GM06990 (cell line): ENCODE data around the gene RRBP1.

Experiments used
- DNase-seq: peaks from one replicate; pipeline ENCODE4 v3.0.0-alpha.2; 2011; ENCODE audit not compliant: insufficient read length; ENCODE audit errors: extremely low read depth
- H3K27me3 ChIP-seq: replicated peaks from 2 replicates; pipeline ENCODE4 v1.6.0; 2011; ENCODE audit warnings: low read length; ENCODE audit not compliant: control insufficient read depth, insufficient read depth
- H3K36me3 ChIP-seq: 2 replicates; pipeline ENCODE4 v1.5.1; 2011; ENCODE audit warnings: low read length; ENCODE audit not compliant: control insufficient read depth, insufficient read depth
- H3K4me3 ChIP-seq: replicated peaks from 2 replicates; pipeline ENCODE4 v1.5.1; 2011; ENCODE audit warnings: low read depth, mild to moderate bottlenecking, control low read depth, low read length
- TF ChIP-seq, protein P1 (sequence below): IDR thresholded peaks from 2 replicates; pipeline ENCODE4 v1.5.1; 2011; ENCODE audit warnings: low read length, control low read depth, mild to moderate bottlenecking, inconsistent platforms; ENCODE audit not compliant: insufficient read depth, poor library complexity, severe bottlenecking

RRBP1 gene

DNA sequence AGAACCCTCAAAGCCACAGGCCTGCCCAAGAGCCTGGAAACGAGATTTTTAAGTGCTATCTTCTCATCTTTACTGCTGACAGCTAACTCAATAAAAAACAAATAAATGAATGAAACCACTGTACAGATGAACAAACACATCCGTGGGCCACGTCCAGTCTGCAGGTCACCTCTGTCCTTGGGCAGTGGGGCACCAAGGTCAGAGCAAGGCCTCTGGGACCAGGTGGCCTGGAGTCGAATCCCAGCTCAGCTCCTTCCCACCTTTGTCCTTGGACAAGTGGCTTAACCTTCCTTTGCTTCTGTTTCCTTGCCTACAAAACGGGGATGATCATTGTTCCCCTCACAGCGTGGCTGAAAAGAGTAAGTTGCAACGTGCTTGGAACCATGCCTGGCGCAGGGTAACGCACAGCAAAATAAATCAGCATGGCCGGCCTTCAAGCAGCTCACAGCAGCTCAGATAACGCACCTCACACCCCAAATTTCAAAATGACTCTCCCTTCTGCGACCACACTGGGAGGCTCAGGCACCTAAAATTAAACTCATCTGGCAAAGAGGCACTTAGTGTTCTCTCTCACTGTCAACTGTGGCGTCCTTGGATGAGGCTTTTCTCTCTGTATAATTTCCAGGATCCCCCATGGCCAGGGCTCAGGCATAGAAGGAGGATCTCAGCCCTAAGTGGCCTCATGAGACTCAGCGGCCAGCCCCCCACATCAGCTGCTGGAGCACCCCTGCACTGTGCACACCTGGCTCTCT is 35.7 kb downstream of the RRBP1 start:
- no peak for DNase-seq
- H3K27me3 ChIP-seq: no peaks in the 10 kb centered on the region
- no peak overlapping the region for H3K4me3 ChIP-seq
- TF ChIP-seq, protein P1, sequence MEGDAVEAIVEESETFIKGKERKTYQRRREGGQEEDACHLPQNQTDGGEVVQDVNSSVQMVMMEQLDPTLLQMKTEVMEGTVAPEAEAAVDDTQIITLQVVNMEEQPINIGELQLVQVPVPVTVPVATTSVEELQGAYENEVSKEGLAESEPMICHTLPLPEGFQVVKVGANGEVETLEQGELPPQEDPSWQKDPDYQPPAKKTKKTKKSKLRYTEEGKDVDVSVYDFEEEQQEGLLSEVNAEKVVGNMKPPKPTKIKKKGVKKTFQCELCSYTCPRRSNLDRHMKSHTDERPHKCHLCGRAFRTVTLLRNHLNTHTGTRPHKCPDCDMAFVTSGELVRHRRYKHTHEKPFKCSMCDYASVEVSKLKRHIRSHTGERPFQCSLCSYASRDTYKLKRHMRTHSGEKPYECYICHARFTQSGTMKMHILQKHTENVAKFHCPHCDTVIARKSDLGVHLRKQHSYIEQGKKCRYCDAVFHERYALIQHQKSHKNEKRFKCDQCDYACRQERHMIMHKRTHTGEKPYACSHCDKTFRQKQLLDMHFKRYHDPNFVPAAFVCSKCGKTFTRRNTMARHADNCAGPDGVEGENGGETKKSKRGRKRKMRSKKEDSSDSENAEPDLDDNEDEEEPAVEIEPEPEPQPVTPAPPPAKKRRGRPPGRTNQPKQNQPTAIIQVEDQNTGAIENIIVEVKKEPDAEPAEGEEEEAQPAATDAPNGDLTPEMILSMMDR: no peak
- H3K36me3 ChIP-seq: peaks cover 13% of the 10 kb centered on the region

DNA sequence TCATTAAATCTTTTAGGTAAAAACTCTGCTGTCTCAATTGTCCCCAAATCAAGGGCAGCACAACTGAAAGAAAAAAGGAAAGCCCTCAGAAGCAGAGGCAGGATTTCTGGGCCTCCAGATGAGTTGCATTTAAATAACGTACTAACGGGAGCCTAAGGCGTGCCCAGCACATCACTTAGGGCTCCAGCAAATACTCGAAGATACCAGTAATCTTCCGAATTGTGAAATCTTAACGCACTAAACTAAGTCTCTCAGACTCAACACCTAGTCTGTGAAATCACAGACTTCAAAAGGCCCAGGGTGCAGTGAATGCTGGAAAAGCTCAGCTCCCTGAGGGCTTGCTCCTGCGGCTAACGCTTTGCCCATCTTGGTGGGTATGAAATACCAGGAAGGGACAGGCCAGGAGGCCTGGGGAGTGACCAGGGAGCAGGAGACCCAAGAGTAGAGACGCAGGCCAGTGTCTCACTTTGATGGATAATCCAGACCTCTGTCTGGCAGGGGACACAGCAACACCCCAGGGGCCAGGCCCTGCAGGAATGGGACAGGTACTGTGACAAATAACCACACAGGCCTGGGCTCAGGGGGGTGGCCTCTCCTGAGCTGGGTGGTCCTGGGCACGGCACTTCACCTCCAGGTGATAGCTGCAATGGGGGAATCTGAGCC is 36.4 kb downstream of the RRBP1 start:
- TF ChIP-seq, protein P1: no peak
- H3K4me3 ChIP-seq: no peak overlapping the region
- peaks cover 18% of the 10 kb centered on the region for H3K36me3 ChIP-seq
- no peaks in the 10 kb centered on the region for H3K27me3 ChIP-seq
- no peak for DNase-seq

- TF ChIP-seq, protein P1: no peak
- no peak for DNase-seq
- Histone ChIP-seq H3K36me3 (peaks cover 23% of the 10 kb centered on the region), H3K27me3 (no peaks in the 10 kb centered on the region), H3K4me3 (no peak overlapping the region)
Observed at GRCh38 chr20:17645010-17645409, 37.0 kb downstream of the RRBP1 start.

- TF ChIP-seq, protein P1: no peak
- peaks cover 21% of the 10 kb centered on the region for H3K36me3 ChIP-seq
- H3K27me3 ChIP-seq: no peaks in the 10 kb centered on the region
- H3K4me3 ChIP-seq: no peak overlapping the region
- no peak for DNase-seq
Observed at GRCh38 chr20:17644451-17644850, 37.6 kb downstream of the RRBP1 start.

GRCh38 chr20:17643531-17644188 is 38.4 kb downstream of the RRBP1 start:
- TF ChIP-seq, protein P1: no peak
- H3K4me3 ChIP-seq: no peak overlapping the region
- peaks cover 26% of the 10 kb centered on the region for H3K36me3 ChIP-seq
- DNase-seq: no peak
- H3K27me3 ChIP-seq: no peaks in the 10 kb centered on the region
